Stomach (tissue), 4 donors: ENCODE measurements around the gene YKT6.

Experiments
- CTCF ChIP-seq, 7 experiments: fragments of 450-650 bp in 4 of 7; fragments of 200-600 bp in 3 of 7; sonication (generic) in 3 of 7; IDR thresholded peaks; one replicate each; pipeline ENCODE4 v1.5.1; 2016 to 2019; ENCODE audit warnings: antibody characterized with exemption in 7 of 7, control low read depth in 2 of 7, mild to moderate bottlenecking in 1 of 7
- POLR2A ChIP-seq, 4 donors: fragments of 450-650 bp; IDR thresholded peaks; one replicate each; pipeline ENCODE4 v1.6.1; 2016; ENCODE audit warnings: antibody characterized with exemption in 4 of 4, control low read depth in 2 of 4, mild to moderate bottlenecking in 1 of 4, moderate library complexity in 1 of 4
- POLR2AphosphoS5 ChIP-seq, 3 donors: sonication (generic); formaldehyde crosslinking; IDR thresholded peaks; one replicate each; pipeline ENCODE4 v1.6.1; 2016; ENCODE audit warnings: antibody characterized with exemption in 3 of 3

- no peak for TF ChIP-seq CTCF (IDR thresholded peaks at IDR 0.05)
- TF ChIP-seq POLR2AphosphoS5 (IDR thresholded peaks at IDR 0.05), result no peak
- no peak for TF ChIP-seq POLR2A (IDR thresholded peaks at IDR 0.05)
Observed at GRCh38 chr7:44236333-44236728, 35.6 kb downstream of the YKT6 start.
